ENCODE data around the gene KLHL30. TPM values are rescaled to one million over a fixed set of nuclear protein-coding genes. Genes with fewer than 3 reads are reported as not detected.

The KLHL30 gene
- polyA plus RNA-seq, 2 donors = 0.21 to 0.24 TPM

GRCh38 chr2:238097201-238097987, 41.1 kb upstream of the KLHL30 start:
- 85 to 88% methylated on average over 19 of the region's 19 CpGs for WGBS, 2 donors
- peaks cover 0 to 4% of the 10 kb centered on the region in 2 donors for H3K36me3 ChIP-seq (ENCODE audit: control insufficient read depth in 2 of 2, insufficient read depth in 2 of 2, low read length in 1 of 2)
- H3K4me3 ChIP-seq (ENCODE audit: low read depth in 1 of 2, low read length in 2 of 2) = no peak overlapping the region
- peaks cover 0 to 6% of the 10 kb centered on the region in 2 donors for H3K4me1 ChIP-seq (ENCODE audit: control insufficient read depth in 2 of 2, insufficient read depth in 2 of 2, low read length in 1 of 2)
- no peaks in the 10 kb centered on the region for H3K27me3 ChIP-seq (ENCODE audit: control insufficient read depth in 1 of 2, insufficient read depth in 2 of 2, low read length in 2 of 2)
- H3K27ac ChIP-seq (ENCODE audit: low read depth in 2 of 2, low read length in 1 of 2) = no peak overlapping the region
- H3K9me3 ChIP-seq (ENCODE audit: control insufficient read depth in 2 of 2, insufficient read depth in 1 of 2, low read depth in 1 of 2, low read length in 1 of 2) = no peaks in the 10 kb centered on the region

GRCh38 chr2:238097988-238098871, 40.2 kb upstream of the KLHL30 start:
- Histone ChIP-seq H3K9me3 (ENCODE audit: control insufficient read depth in 2 of 2, insufficient read depth in 1 of 2, low read depth in 1 of 2, low read length in 1 of 2) (no peaks in the 10 kb centered on the region), H3K4me3 (ENCODE audit: low read depth in 1 of 2, low read length in 2 of 2) (no peak overlapping the region), H3K27me3 (ENCODE audit: control insufficient read depth in 1 of 2, insufficient read depth in 2 of 2, low read length in 2 of 2) (no peaks in the 10 kb centered on the region), H3K36me3 (ENCODE audit: control insufficient read depth in 2 of 2, insufficient read depth in 2 of 2, low read length in 1 of 2) (peaks cover 0 to 4% of the 10 kb centered on the region in 2 donors), H3K4me1 (ENCODE audit: control insufficient read depth in 2 of 2, insufficient read depth in 2 of 2, low read length in 1 of 2) (peaks cover 0 to 6% of the 10 kb centered on the region in 2 donors), H3K27ac (ENCODE audit: low read depth in 2 of 2, low read length in 1 of 2) (peak overlapping the region in 1 of 2 donors; percentile 16)
- 78 to 79% methylated on average over 37 of the region's 37 CpGs for WGBS, 2 donors

DNA sequence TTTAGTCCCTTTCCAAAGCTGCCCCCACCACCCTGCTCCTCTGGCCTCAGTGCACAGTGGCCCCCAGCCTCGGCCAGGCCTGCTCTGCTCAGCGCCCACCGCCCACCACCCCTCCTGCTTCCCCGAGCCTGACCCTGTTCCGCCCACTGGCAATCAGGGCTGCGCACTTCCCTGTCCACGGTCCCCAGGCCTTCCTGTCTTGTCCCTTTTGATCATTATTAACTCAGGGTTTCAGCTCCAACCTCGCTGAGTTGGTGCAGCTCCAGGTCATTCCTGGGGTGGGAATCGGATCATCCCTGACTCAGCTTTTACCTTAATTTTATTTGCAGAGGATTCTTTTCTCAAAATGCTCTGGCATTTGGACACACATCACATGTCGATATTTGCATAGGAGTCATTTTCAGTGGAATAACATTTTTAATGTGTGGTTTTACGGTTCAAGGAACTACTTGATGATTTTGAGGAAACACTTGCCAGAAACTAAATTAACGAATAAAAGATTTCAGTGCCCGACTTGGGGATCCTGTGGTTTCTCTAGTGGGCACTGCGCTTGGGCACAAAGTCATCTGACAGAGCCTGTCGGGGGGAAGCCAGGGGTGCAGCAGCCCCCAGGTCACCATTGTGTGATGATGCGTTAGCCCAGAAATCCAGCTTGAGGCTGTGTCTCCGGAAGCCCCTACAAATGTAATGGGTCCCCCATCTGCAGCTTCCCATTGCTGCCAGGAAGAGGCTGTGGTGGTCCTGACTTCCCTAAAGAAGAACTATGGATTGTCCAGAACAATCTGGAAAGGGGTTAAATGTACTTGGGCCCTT, 39.4 kb upstream of the KLHL30 start:
- H3K36me3 ChIP-seq (ENCODE audit: control insufficient read depth in 2 of 2, insufficient read depth in 2 of 2, low read length in 1 of 2) = peaks cover 0 to 4% of the 10 kb centered on the region in 2 donors
- H3K4me1 ChIP-seq (ENCODE audit: control insufficient read depth in 2 of 2, insufficient read depth in 2 of 2, low read length in 1 of 2) = peaks cover 0 to 6% of the 10 kb centered on the region in 2 donors
- 70 to 72% methylated on average over 17 of the region's 17 CpGs for WGBS, 2 donors
- no peaks in the 10 kb centered on the region for H3K9me3 ChIP-seq (ENCODE audit: control insufficient read depth in 2 of 2, insufficient read depth in 1 of 2, low read depth in 1 of 2, low read length in 1 of 2)
- no peaks in the 10 kb centered on the region for H3K27me3 ChIP-seq (ENCODE audit: control insufficient read depth in 1 of 2, insufficient read depth in 2 of 2, low read length in 2 of 2)
- peak overlapping the region; percentile 16 to 51 for H3K27ac ChIP-seq (ENCODE audit: low read depth in 2 of 2, low read length in 1 of 2)
- no peak overlapping the region for H3K4me3 ChIP-seq (ENCODE audit: low read depth in 1 of 2, low read length in 2 of 2)

DNA sequence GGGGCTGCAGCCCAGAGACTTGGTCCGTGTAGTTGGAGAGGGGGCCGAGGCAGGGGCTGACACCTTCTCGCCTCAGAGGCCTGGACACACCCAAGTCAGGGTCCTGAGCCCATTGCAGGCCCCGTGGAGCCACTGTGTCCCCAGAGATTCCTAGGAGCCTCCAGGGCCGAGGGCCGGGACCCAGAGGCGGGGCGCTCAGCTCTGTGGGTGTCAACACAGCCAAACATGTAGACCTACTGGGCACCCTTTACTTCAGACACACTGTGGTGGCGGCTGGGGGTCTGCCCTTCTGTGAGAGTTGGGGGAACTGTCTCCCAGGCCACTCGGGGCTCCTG, 38.8 kb upstream of the KLHL30 start:
- H3K4me1 ChIP-seq (ENCODE audit: control insufficient read depth in 2 of 2, insufficient read depth in 2 of 2, low read length in 1 of 2) = peaks cover 0 to 6% of the 10 kb centered on the region in 2 donors
- no peaks in the 10 kb centered on the region for H3K36me3 ChIP-seq (ENCODE audit: control insufficient read depth in 2 of 2, insufficient read depth in 2 of 2, low read length in 1 of 2)
- H3K27me3 ChIP-seq (ENCODE audit: control insufficient read depth in 1 of 2, insufficient read depth in 2 of 2, low read length in 2 of 2) = no peaks in the 10 kb centered on the region
- 89 to 90% methylated on average over 10 of the region's 10 CpGs for WGBS, 2 donors
- no peaks in the 10 kb centered on the region for H3K9me3 ChIP-seq (ENCODE audit: control insufficient read depth in 2 of 2, insufficient read depth in 1 of 2, low read depth in 1 of 2, low read length in 1 of 2)
- no peak overlapping the region for H3K4me3 ChIP-seq (ENCODE audit: low read depth in 1 of 2, low read length in 2 of 2)
- H3K27ac ChIP-seq (ENCODE audit: low read depth in 2 of 2, low read length in 1 of 2) = no peak overlapping the region

- WGBS, 2 donors = 80 to 85% methylated on average over 38 of the region's 38 CpGs
- no peaks in the 10 kb centered on the region for H3K36me3 ChIP-seq (ENCODE audit: control insufficient read depth in 2 of 2, insufficient read depth in 2 of 2, low read length in 1 of 2)
- no peak within 1 kb of the TSS for H3K4me3 ChIP-seq (ENCODE audit: low read depth in 1 of 2, low read length in 2 of 2)
- no peak within 1 kb of the TSS for H3K27ac ChIP-seq (ENCODE audit: low read depth in 2 of 2, low read length in 1 of 2)
- peaks cover 0 to 6% of the 10 kb centered on the region in 2 donors for H3K4me1 ChIP-seq (ENCODE audit: control insufficient read depth in 2 of 2, insufficient read depth in 2 of 2, low read length in 1 of 2)
- H3K9me3 ChIP-seq (ENCODE audit: control insufficient read depth in 2 of 2, insufficient read depth in 1 of 2, low read depth in 1 of 2, low read length in 1 of 2) = no peaks in the 10 kb centered on the region
- H3K27me3 ChIP-seq (ENCODE audit: control insufficient read depth in 1 of 2, insufficient read depth in 2 of 2, low read length in 2 of 2) = no peaks in the 10 kb centered on the region
Observed at GRCh38 chr2:238100049-238100820, 38.2 kb upstream of the KLHL30 start, which contains the start of gene ESPNL. TSS of gene ESPNL (plus strand) at chr2:238100340. CDS start at chr2:238100420, 80 bp downstream.

DNA sequence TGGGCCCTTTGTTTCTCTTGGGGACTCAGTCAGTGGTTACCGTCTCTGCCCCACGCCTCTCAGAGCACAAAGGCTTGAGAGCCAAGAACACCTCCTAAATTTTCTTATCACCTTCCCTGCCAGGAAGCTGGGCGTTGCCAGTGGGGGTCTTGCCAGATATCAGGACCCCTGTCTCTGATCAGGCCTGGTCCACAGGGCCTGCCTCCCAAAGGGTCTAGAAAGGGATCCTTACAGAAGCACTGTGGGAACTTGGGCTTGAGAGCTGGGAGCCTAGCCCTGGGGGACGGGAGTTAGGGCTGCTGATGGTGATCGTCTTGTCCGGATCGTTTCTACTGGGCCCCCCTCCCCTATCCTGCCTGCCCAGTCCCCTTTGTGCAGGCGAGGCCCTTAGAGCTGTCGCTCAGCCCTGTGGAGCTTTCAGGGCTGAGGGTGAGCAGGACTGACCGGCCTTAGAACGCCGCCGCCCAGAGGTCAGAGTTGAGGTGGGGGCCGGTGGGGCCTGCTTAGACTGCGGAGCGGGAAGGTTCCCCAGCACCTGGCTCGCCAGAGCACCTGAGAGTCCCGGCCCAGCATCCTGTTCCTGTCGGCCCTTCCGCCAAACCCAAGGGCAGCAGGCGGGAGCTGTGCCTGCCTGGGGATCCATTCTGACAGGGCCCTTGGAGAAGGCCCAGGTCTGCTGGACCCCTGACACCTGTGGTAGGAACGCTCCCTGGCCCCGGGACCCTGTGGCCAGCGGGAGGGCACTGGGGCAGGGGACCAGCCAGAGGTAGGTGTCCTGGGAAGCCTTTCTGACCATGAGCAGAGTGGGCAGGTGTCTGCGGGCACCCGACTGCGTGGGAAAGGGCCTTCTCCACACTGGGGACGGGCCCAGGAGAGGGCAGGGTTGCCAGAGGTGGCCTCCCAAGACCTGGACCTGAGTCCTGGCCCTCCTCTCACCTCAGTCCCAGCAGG, 37.4 kb upstream of the KLHL30 start:
- 86 to 88% methylated on average over 28 of the region's 28 CpGs for WGBS, 2 donors
- no peaks in the 10 kb centered on the region for H3K27me3 ChIP-seq (ENCODE audit: control insufficient read depth in 1 of 2, insufficient read depth in 2 of 2, low read length in 2 of 2)
- H3K4me1 ChIP-seq (ENCODE audit: control insufficient read depth in 2 of 2, insufficient read depth in 2 of 2, low read length in 1 of 2) = peaks cover 0 to 6% of the 10 kb centered on the region in 2 donors
- no peaks in the 10 kb centered on the region for H3K36me3 ChIP-seq (ENCODE audit: control insufficient read depth in 2 of 2, insufficient read depth in 2 of 2, low read length in 1 of 2)
- H3K9me3 ChIP-seq (ENCODE audit: control insufficient read depth in 2 of 2, insufficient read depth in 1 of 2, low read depth in 1 of 2, low read length in 1 of 2) = no peaks in the 10 kb centered on the region
- no peak overlapping the region for H3K27ac ChIP-seq (ENCODE audit: low read depth in 2 of 2, low read length in 1 of 2)
- H3K4me3 ChIP-seq (ENCODE audit: low read depth in 1 of 2, low read length in 2 of 2) = no peak overlapping the region

GRCh38 chr2:238101891-238102841, 36.3 kb upstream of the KLHL30 start:
- H3K4me1 ChIP-seq (ENCODE audit: control insufficient read depth in 2 of 2, insufficient read depth in 2 of 2, low read length in 1 of 2) = peaks cover 0 to 10% of the 10 kb centered on the region in 2 donors
- H3K27ac ChIP-seq (ENCODE audit: low read depth in 2 of 2, low read length in 1 of 2) = no peak overlapping the region
- H3K9me3 ChIP-seq (ENCODE audit: control insufficient read depth in 2 of 2, insufficient read depth in 1 of 2, low read depth in 1 of 2, low read length in 1 of 2) = no peaks in the 10 kb centered on the region
- H3K36me3 ChIP-seq (ENCODE audit: control insufficient read depth in 2 of 2, insufficient read depth in 2 of 2, low read length in 1 of 2) = no peaks in the 10 kb centered on the region
- H3K4me3 ChIP-seq (ENCODE audit: low read depth in 1 of 2, low read length in 2 of 2) = no peak overlapping the region
- no peaks in the 10 kb centered on the region for H3K27me3 ChIP-seq (ENCODE audit: control insufficient read depth in 1 of 2, insufficient read depth in 2 of 2, low read length in 2 of 2)
- WGBS, 2 donors = 88 to 89% methylated on average over 29 to 30 of the region's 30 CpGs
